Esophagus squamous epithelium (tissue), 5 donors: ENCODE data around the gene STK4. TPM values are rescaled to one million over a fixed set of nuclear protein-coding genes. Genes with fewer than 3 reads are reported as not detected.

Experiments
- DNase-seq: peaks from one replicate; lab custom pipeline; 2025; lab: John Stamatoyannopoulos, UW
- H3K27ac ChIP-seq, 4 donors: fragments of 200-600 bp; sonication (generic); one replicate each; pipeline ENCODE4 v1.5.1; 2016 to 2019; ENCODE audit warnings: mild to moderate bottlenecking in 1 of 4
- H3K27me3 ChIP-seq, 4 donors: fragments of 200-600 bp; sonication (generic); 1 replicate in 3 of 4; 2 replicates in 1 of 4; pipeline versions ENCODE4 v1.5.1 to v1.6.0; 2017 to 2021; ENCODE audit warnings: antibody characterized with exemption in 1 of 4
- H3K36me3 ChIP-seq, 3 donors: fragments of 200-600 bp; sonication (generic); one replicate each; pipeline ENCODE4 v1.5.1; 2016 to 2019
- H3K4me1 ChIP-seq, 3 donors: fragments of 200-600 bp; sonication (generic); one replicate each; pipeline ENCODE4 v1.5.1; 2017 to 2019
- H3K4me3 ChIP-seq, 4 donors: fragments of 200-600 bp; sonication (generic); 1 replicate in 3 of 4; 2 replicates in 1 of 4; pipeline ENCODE4 v1.5.1; 2016 to 2019; ENCODE audit warnings: mild to moderate bottlenecking in 2 of 4, moderate library complexity in 1 of 4
- H3K9me3 ChIP-seq, 3 donors: fragments of 200-600 bp; sonication (generic); one replicate each; pipeline ENCODE4 v1.5.1; 2016 to 2019
- POLR2A ChIP-seq, 4 donors: fragments of 450-650 bp; IDR thresholded peaks; one replicate each; pipeline ENCODE4 v1.6.1; 2017; ENCODE audit warnings: antibody characterized with exemption in 4 of 4, mild to moderate bottlenecking in 4 of 4, moderate library complexity in 3 of 4
- WGBS, 2 donors: methylation state at CpG; one replicate each; pipeline ENCODE4 v1.1.5; 2018; 5-methylcytosine and 5-hydroxymethylcytosine counted together
- intact Hi-C: fragments of 100-400 bp; cut with DNase I; formaldehyde crosslinking; loops from one replicate; pipeline ENCODE4 v1.15.0; 2022
- total RNA-seq, 4 donors: library from RNA; depleted of rRNA; stranded (reverse); fragments of >200 nt; gene quantifications; one replicate each; pipeline ENCODE4 v1.1.0, GENCODE V29; 2016
- TF ChIP-seq, protein P1 (sequence below), 6 experiments: fragments of 450-650 bp in 4 of 6; fragments of 200-600 bp in 2 of 6; sonication (generic) in 2 of 6; IDR thresholded peaks; one replicate each; pipeline ENCODE4 v1.5.1; 2016 to 2019; ENCODE audit warnings: antibody characterized with exemption in 6 of 6, mild to moderate bottlenecking in 4 of 6, moderate library complexity in 4 of 6
- donor health status: DM: yes; HTN: yes; CAD: no.

STK4 gene
- total RNA-seq, 4 donors from 2014 or later: 14.6 to 29.8 (median 17.6) TPM

DNA sequence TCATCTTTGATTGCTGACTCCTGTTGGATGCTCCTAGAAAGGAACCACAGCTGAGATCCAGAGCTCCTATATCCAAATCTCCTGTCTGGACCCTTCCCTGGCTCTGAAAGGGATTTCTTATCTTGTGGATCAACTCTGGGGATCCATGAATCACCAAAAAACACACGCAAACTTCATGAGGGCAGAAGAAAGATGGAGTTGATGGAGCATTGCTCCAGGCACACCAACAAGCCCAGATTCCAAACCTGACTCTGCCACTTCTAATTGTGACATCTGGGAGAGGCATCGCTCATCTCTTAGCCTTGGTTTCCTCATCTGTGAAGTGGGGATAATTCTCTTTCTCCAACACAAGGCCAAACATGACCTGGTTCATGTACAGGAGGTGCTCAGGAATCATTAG lies 127.9 kb downstream of the STK4 start:
- no peak overlapping the region for H3K27ac ChIP-seq
- H3K9me3 ChIP-seq: no peaks in the 10 kb centered on the region
- peaks cover 0 to 34% (median 8%) of the 10 kb centered on the region in 4 donors for H3K27me3 ChIP-seq
- H3K4me3 ChIP-seq: no peak overlapping the region
- 92 to 100% methylated on average over 1 to 2 of the region's 2 CpGs for WGBS, 2 donors
- intact Hi-C loops: loop anchor here (10.0 kb wide), 1 partner anchor 49 kb away; no protein-coding TSS in a partner anchor
- no peak for DNase-seq
- TF ChIP-seq, protein P1, sequence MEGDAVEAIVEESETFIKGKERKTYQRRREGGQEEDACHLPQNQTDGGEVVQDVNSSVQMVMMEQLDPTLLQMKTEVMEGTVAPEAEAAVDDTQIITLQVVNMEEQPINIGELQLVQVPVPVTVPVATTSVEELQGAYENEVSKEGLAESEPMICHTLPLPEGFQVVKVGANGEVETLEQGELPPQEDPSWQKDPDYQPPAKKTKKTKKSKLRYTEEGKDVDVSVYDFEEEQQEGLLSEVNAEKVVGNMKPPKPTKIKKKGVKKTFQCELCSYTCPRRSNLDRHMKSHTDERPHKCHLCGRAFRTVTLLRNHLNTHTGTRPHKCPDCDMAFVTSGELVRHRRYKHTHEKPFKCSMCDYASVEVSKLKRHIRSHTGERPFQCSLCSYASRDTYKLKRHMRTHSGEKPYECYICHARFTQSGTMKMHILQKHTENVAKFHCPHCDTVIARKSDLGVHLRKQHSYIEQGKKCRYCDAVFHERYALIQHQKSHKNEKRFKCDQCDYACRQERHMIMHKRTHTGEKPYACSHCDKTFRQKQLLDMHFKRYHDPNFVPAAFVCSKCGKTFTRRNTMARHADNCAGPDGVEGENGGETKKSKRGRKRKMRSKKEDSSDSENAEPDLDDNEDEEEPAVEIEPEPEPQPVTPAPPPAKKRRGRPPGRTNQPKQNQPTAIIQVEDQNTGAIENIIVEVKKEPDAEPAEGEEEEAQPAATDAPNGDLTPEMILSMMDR (IDR thresholded peaks at IDR 0.05): no peak
- TF ChIP-seq POLR2A (IDR thresholded peaks at IDR 0.05): no peak
- no peaks in the 10 kb centered on the region for H3K36me3 ChIP-seq
- H3K4me1 ChIP-seq: peaks cover 3 to 14% (median 10%) of the 10 kb centered on the region in 3 donors

DNA sequence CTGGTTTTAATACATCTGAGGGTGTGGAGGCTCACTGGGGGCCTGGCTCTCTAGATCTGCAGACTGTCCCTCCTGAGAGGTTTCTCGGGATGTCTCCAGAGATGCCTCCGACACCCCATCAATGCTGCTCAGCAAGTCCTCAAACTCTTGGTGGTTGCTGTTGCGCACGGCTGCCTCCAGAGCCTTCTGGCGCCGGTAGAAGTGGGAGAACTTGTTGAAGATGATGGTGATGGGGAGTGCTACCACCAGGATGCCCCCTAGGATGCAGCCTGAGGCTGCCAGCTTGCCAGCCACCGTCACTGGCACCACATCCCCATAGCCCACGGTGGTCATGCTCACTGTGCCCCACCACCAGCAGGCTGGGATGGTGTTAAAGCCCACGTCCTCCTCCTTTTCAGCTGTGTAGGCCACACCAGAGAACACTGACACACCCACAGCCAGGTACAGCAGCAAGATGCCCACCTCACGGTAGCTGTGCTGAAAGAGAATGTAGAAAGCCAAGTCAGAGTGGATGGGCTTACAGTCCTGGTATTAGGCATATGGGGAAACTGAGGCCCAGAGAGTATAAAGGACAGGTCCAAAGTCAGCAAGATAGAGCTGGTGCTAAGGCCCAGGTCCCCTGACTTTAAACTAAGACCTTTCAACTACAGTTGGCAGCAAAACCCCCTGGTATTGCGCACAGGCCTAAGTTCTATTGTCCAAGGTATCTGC lies 128.7 kb downstream of the STK4 start:
- intact Hi-C loops: loop anchor here (10.0 kb wide), 1 partner anchor 50 kb away; no protein-coding TSS in a partner anchor
- TF ChIP-seq POLR2A (IDR thresholded peaks at IDR 0.05): no peak
- TF ChIP-seq, protein P1 (IDR thresholded peaks at IDR 0.05): no peak
- H3K9me3 ChIP-seq: no peaks in the 10 kb centered on the region
- 94% methylated on average over 4 to 7 of the region's 11 CpGs for WGBS, 2 donors
- H3K27me3 ChIP-seq: peaks cover 0 to 42% (median 8%) of the 10 kb centered on the region in 4 donors
- H3K27ac ChIP-seq: no peak overlapping the region
- DNase-seq: no peak
- H3K4me1 ChIP-seq: peaks cover 3 to 14% (median 10%) of the 10 kb centered on the region in 3 donors
- H3K36me3 ChIP-seq: no peaks in the 10 kb centered on the region
- H3K4me3 ChIP-seq: no peak overlapping the region

DNA sequence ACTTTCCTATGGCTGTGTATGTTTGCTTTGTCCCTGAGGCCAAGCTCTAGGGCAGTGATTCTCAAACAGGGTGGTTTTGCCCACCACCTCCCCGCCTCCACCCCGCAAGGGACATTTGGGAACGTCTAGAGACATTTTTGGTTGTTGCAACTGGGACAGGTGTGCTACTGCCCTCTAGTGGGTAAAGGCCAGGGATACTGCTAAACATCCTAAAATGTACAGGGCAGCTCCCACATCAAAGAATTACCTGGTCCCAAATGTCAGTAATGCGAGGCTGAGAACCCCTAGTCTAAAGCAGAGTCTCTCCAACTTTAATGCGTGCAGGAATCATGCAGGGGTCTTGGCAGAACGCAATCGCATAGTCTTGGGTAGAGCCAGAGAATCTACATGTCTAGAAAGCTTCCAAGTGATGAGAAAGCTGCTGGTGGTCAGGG lies 129.5 kb downstream of the STK4 start:
- no peak overlapping the region for H3K27ac ChIP-seq
- H3K9me3 ChIP-seq: no peaks in the 10 kb centered on the region
- intact Hi-C loops: loop anchor here (10.0 kb wide), 1 partner anchor 51 kb away; no protein-coding TSS in a partner anchor
- peaks cover 0 to 50% (median 8%) of the 10 kb centered on the region in 4 donors for H3K27me3 ChIP-seq
- TF ChIP-seq, protein P1 (IDR thresholded peaks at IDR 0.05): peak; percentile 35 to 75 (median 63)
- TF ChIP-seq POLR2A (IDR thresholded peaks at IDR 0.05): no peak
- no peak for DNase-seq
- no peak overlapping the region for H3K4me3 ChIP-seq
- 8 to 11% methylated on average over 6 to 7 of the region's 7 CpGs for WGBS, 2 donors
- H3K4me1 ChIP-seq: peaks cover 3 to 18% (median 13%) of the 10 kb centered on the region in 3 donors
- H3K36me3 ChIP-seq: no peaks in the 10 kb centered on the region

DNA sequence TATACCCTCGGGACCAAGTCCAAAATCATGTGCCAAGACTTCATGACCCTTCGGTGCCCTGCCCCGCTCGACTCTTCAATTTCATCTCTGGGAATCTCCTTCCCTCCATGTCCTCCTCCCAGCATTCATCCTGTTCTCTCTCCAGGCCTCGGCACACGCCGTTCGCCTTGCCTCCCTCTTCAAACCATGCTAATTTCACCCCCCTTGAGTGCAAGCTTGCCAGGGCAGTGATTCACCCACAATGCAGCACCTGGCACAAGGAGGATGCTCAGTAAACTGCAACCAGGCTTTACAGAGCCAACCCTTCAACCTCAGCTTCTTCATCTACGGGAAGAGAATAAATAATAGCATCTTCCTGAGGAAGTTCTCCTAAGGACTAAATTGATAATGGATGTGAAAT lies 130.5 kb downstream of the STK4 start:
- 40 to 50% methylated on average over 8 to 9 of the region's 9 CpGs for WGBS, 2 donors
- TF ChIP-seq, protein P1 (IDR thresholded peaks at IDR 0.05): no peak
- TF ChIP-seq POLR2A (IDR thresholded peaks at IDR 0.05): no peak

More for the DNA sequence above, 130.5 kb downstream of the STK4 start:
- DNase-seq: no peak
- H3K4me3 ChIP-seq: no peak overlapping the region
- H3K4me1 ChIP-seq: peaks cover 3 to 27% (median 15%) of the 10 kb centered on the region in 3 donors
- H3K9me3 ChIP-seq: no peaks in the 10 kb centered on the region
- H3K27me3 ChIP-seq: peaks cover 0 to 60% (median 8%) of the 10 kb centered on the region in 4 donors
- no peaks in the 10 kb centered on the region for H3K36me3 ChIP-seq
- intact Hi-C loops: loop anchor here (10.0 kb wide), 1 partner anchor 52 kb away; no protein-coding TSS in a partner anchor
- no peak overlapping the region for H3K27ac ChIP-seq
